NOMO-1 treated with dmso at 0.1 percent for 144 hours (cell line): ENCODE results near the gene FBXO15.

Experiments used
- DNase-seq: peaks from one replicate; lab custom pipeline; 2025; ENCODE audit not compliant: unreplicated experiment; lab: John Stamatoyannopoulos, UW

Gene FBXO15

GRCh38 chr18:74064510-74064909 lies 83.1 kb downstream of the FBXO15 start:
- no peak for DNase-seq

- no peak for DNase-seq
Observed at GRCh38 chr18:74063557-74063956, 84.1 kb downstream of the FBXO15 start.

GRCh38 chr18:74063023-74063422 lies 84.6 kb downstream of the FBXO15 start:
- DNase-seq, result peak; percentile 40

- no peak for DNase-seq
Observed at GRCh38 chr18:74062037-74062436, 85.6 kb downstream of the FBXO15 start.

- no peak for DNase-seq
Observed at GRCh38 chr18:74060579-74060978, 87.1 kb downstream of the FBXO15 start.

- DNase-seq, result no peak
Observed at GRCh38 chr18:74050807-74051206, 96.8 kb downstream of the FBXO15 start.

- no peak for DNase-seq
Observed at GRCh38 chr18:74040459-74041332, 106.9 kb downstream of the FBXO15 start.

- DNase-seq, result no peak
Observed at GRCh38 chr18:74040008-74040407, 107.6 kb downstream of the FBXO15 start.

- no peak for DNase-seq
Observed at GRCh38 chr18:74029161-74029560, 118.5 kb downstream of the FBXO15 start.
